ENCODE measurements around the gene PTPN3. TPM values are rescaled to one million over a fixed set of nuclear protein-coding genes. Genes with fewer than 3 reads are reported as not detected.

PTPN3 gene
- total RNA-seq, 2 donors from 2014 or later, result 11.0 to 16.3 TPM

- intact Hi-C loops (cut with DNase I), result no loop called here
- no peaks in the 10 kb centered on the region for H3K4me1 ChIP-seq (replicated peaks)
These were observed 44.8 kb downstream of the PTPN3 start for GRCh38 chr9:109453210-109453842.

GRCh38 chr9:109452761-109453160 lies 45.3 kb downstream of the PTPN3 start:
- Histone ChIP-seq H3K4me3 (no peak overlapping the region), H3K27ac (no peak overlapping the region), H3K36me3 (no peaks in the 10 kb centered on the region), H3K4me1 (replicated peaks) (no peaks in the 10 kb centered on the region), H3K9me3 (no peaks in the 10 kb centered on the region), H3K27me3 (replicated peaks; ENCODE audit: insufficient read depth) (no peaks in the 10 kb centered on the region)
- TF ChIP-seq CTCF (IDR thresholded peaks at IDR 0.05) (no peak), POLR2A (IDR thresholded peaks at IDR 0.05) (no peak), POLR2AphosphoS5 (IDR thresholded peaks at IDR 0.05) (no peak)
- no peak for DNase-seq (ENCODE audit: low spot score)
- 93% methylated on average over 3 of the region's 3 CpGs for WGBS
- intact Hi-C loops (cut with DNase I), result no loop called here

More at GRCh38 chr9:109453210-109453842, 44.8 kb downstream of the PTPN3 start:
- no peaks in the 10 kb centered on the region for H3K9me3 ChIP-seq
- no peaks in the 10 kb centered on the region for H3K27me3 ChIP-seq (replicated peaks; ENCODE audit: insufficient read depth)
- no peak overlapping the region for H3K27ac ChIP-seq
- DNase-seq (ENCODE audit: low spot score), result peak; percentile 17
- no peak overlapping the region for H3K4me3 ChIP-seq
- H3K36me3 ChIP-seq, result no peaks in the 10 kb centered on the region
- WGBS, result 54% methylated on average over 3 of the region's 3 CpGs
- TF ChIP-seq POLR2A (IDR thresholded peaks at IDR 0.05) (no peak), CTCF (IDR thresholded peaks at IDR 0.05) (no peak), POLR2AphosphoS5 (IDR thresholded peaks at IDR 0.05) (no peak)

- no peak for TF ChIP-seq POLR2AphosphoS5 (IDR thresholded peaks at IDR 0.05)
- TF ChIP-seq CTCF (IDR thresholded peaks at IDR 0.05), result no peak
- TF ChIP-seq POLR2A (IDR thresholded peaks at IDR 0.05), result no peak
- WGBS, result 78% methylated on average over 9 of the region's 9 CpGs
These were observed 46.6 kb downstream of the PTPN3 start for GRCh38 chr9:109451311-109452025.

GRCh38 chr9:109450346-109450745 lies 47.8 kb downstream of the PTPN3 start:
- WGBS, result 43% methylated on average over 3 of the region's 3 CpGs
- Histone ChIP-seq H3K27ac (no peak overlapping the region), H3K4me1 (replicated peaks) (no peaks in the 10 kb centered on the region), H3K4me3 (no peak overlapping the region), H3K27me3 (replicated peaks; ENCODE audit: insufficient read depth) (no peaks in the 10 kb centered on the region), H3K36me3 (no peaks in the 10 kb centered on the region), H3K9me3 (no peaks in the 10 kb centered on the region)
- no peak for DNase-seq (ENCODE audit: low spot score)
- intact Hi-C loops (cut with DNase I), result no loop called here
- TF ChIP-seq POLR2AphosphoS5 (IDR thresholded peaks at IDR 0.05) (no peak), POLR2A (IDR thresholded peaks at IDR 0.05) (no peak), CTCF (IDR thresholded peaks at IDR 0.05) (no peak)

More at GRCh38 chr9:109451311-109452025, 46.6 kb downstream of the PTPN3 start:
- Histone ChIP-seq H3K27ac (no peak overlapping the region), H3K9me3 (no peaks in the 10 kb centered on the region), H3K27me3 (replicated peaks; ENCODE audit: insufficient read depth) (no peaks in the 10 kb centered on the region), H3K4me3 (no peak overlapping the region), H3K4me1 (replicated peaks) (no peaks in the 10 kb centered on the region), H3K36me3 (no peaks in the 10 kb centered on the region)
- intact Hi-C loops (cut with DNase I), result no loop called here
- no peak for DNase-seq (ENCODE audit: low spot score)
